Progenitor cell of endocrine pancreas (in vitro differentiated cells): Measurements from ENCODE around the gene ABCB11. TPM values are rescaled to one million over a fixed set of nuclear protein-coding genes. Genes with fewer than 3 reads are reported as not detected.

Experiments
- DNase-seq: peaks from one replicate; pipeline ENCODE4 v3.0.0; 2021; ENCODE audit warnings: low spot score; ENCODE audit not compliant: unreplicated experiment
- H3K27ac Mint-ChIP-seq: 2 replicates; pipeline ENCODE4 v1.8.0; 2021; ENCODE audit warnings: mild to moderate bottlenecking, moderate library complexity, mixed read lengths
- H3K27me3 Mint-ChIP-seq: 2 replicates; pipeline ENCODE4 v1.8.0; 2021; ENCODE audit warnings: mixed read lengths
- H3K36me3 Mint-ChIP-seq: 2 replicates; pipeline ENCODE4 v1.8.0; 2022; ENCODE audit warnings: mixed read lengths; ENCODE audit not compliant: insufficient read depth
- H3K4me1 Mint-ChIP-seq: 2 replicates; pipeline ENCODE4 v1.8.0; 2021; ENCODE audit warnings: low read depth, mixed read lengths
- H3K4me3 Mint-ChIP-seq: 2 replicates; pipeline ENCODE4 v1.8.0; 2021; ENCODE audit warnings: low read depth, mild to moderate bottlenecking, moderate library complexity, mixed read lengths
- H3K9me3 Mint-ChIP-seq: 2 replicates; pipeline ENCODE4 v1.8.0; 2021; ENCODE audit warnings: low read depth, mixed read lengths
- total RNA-seq: library from RNA; stranded (reverse); gene quantifications from 2 replicates; pipeline ENCODE4 v1.2.1, GENCODE V29; 2021
- TF ChIP-seq, protein P1 (sequence below): fragments of 200-600 bp; sonication (generic); IDR thresholded peaks from one replicate; pipeline ENCODE4 v1.5.0; 2021; ENCODE audit warnings: antibody characterized with exemption, mild to moderate bottlenecking; ENCODE audit not compliant: unreplicated experiment

ABCB11 gene
- total RNA-seq, 1 donor from 2014 or later = 0.24 TPM

DNA sequence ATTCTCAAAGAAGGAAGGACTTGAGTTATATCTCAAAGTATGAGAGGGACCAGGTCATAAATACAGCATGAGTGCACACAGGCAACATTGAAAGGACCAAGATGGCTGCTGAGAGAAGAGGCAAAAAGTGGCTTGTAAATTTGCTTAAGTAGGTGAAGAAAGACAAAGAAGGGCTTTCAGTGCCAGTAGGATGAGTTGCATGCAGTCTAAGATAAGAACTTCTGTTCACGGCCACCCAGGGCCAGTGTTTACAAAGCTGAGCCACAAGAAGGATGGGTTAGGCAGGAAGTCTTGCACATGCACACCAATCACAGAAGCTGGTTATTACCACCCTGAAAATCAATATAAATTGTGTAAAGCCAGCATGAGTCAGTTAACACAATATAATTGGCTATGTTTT lies 3.1 kb upstream of the ABCB11 start:
- H3K27me3 Mint-ChIP-seq = no peaks in the 10 kb centered on the region
- H3K4me3 Mint-ChIP-seq = no peak overlapping the region
- no peaks in the 10 kb centered on the region for H3K9me3 Mint-ChIP-seq
- TF ChIP-seq, protein P1, sequence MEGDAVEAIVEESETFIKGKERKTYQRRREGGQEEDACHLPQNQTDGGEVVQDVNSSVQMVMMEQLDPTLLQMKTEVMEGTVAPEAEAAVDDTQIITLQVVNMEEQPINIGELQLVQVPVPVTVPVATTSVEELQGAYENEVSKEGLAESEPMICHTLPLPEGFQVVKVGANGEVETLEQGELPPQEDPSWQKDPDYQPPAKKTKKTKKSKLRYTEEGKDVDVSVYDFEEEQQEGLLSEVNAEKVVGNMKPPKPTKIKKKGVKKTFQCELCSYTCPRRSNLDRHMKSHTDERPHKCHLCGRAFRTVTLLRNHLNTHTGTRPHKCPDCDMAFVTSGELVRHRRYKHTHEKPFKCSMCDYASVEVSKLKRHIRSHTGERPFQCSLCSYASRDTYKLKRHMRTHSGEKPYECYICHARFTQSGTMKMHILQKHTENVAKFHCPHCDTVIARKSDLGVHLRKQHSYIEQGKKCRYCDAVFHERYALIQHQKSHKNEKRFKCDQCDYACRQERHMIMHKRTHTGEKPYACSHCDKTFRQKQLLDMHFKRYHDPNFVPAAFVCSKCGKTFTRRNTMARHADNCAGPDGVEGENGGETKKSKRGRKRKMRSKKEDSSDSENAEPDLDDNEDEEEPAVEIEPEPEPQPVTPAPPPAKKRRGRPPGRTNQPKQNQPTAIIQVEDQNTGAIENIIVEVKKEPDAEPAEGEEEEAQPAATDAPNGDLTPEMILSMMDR = no peak
- no peaks in the 10 kb centered on the region for H3K36me3 Mint-ChIP-seq
- H3K27ac Mint-ChIP-seq = no peak overlapping the region
- DNase-seq = no peak
- H3K4me1 Mint-ChIP-seq = peaks cover 3% of the 10 kb centered on the region

GRCh38 chr2:169029341-169029740 lies 1.8 kb downstream of the ABCB11 start:
- DNase-seq = no peak
- Mint-ChIP-seq H3K27me3 (peaks cover 22% of the 10 kb centered on the region), H3K4me3 (no peak overlapping the region), H3K9me3 (no peaks in the 10 kb centered on the region), H3K27ac (no peak overlapping the region), H3K4me1 (peaks cover 3% of the 10 kb centered on the region), H3K36me3 (no peaks in the 10 kb centered on the region)
- TF ChIP-seq, protein P1 = no peak

DNA sequence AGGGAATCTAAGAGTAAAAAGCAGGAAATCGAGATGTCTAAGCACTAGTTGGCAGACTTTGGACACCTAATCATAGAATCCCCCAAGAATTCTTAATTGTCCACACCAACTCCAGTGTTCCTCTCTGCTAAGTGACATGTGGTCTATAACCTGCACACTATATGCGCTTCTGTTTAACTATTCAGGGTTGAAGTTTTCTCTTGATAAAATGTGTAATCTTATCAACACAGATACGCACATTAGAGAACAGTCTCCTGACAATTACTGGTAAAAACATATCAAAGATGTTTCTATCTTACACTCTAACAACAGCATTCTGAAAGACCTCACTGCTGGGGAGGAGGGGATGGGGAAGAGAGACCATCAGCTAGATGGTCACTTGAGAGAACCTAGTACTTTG lies 3.9 kb downstream of the ABCB11 start:
- DNase-seq = no peak
- H3K4me3 Mint-ChIP-seq = no peak overlapping the region
- H3K27me3 Mint-ChIP-seq = peaks cover 22% of the 10 kb centered on the region
- TF ChIP-seq, protein P1 = no peak
- no peak overlapping the region for H3K27ac Mint-ChIP-seq
- H3K4me1 Mint-ChIP-seq = no peaks in the 10 kb centered on the region
- H3K36me3 Mint-ChIP-seq = no peaks in the 10 kb centered on the region
- no peaks in the 10 kb centered on the region for H3K9me3 Mint-ChIP-seq

- DNase-seq = no peak
- TF ChIP-seq, protein P1 = no peak
- H3K27ac Mint-ChIP-seq = no peak overlapping the region
- H3K4me1 Mint-ChIP-seq = no peaks in the 10 kb centered on the region
- H3K27me3 Mint-ChIP-seq = peaks cover 22% of the 10 kb centered on the region
- H3K9me3 Mint-ChIP-seq = no peaks in the 10 kb centered on the region
- H3K4me3 Mint-ChIP-seq = no peak overlapping the region
- no peaks in the 10 kb centered on the region for H3K36me3 Mint-ChIP-seq
Measured at GRCh38 chr2:169026056-169026455, 5.1 kb downstream of the ABCB11 start.

DNA sequence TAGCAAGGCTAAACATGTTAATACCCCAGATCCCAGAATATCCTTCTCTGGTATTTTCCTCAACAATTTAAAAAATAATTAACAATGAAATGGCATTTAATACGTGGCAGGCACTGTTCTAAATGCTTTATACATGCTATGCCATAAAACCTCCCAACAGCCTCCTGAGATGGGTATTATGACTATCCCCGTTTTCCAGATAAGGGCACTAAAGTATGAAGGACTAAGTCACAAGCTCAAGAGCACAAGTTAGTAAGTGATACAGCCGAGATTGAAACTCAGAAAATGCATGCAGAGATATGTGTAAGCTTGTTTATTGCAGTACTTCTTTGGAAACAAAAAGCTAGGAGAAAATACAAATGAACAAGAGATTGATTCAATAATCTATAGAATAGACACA lies 8.0 kb downstream of the ABCB11 start:
- H3K27ac Mint-ChIP-seq = no peak overlapping the region
- H3K4me1 Mint-ChIP-seq = no peaks in the 10 kb centered on the region
- TF ChIP-seq, protein P1 = no peak
- H3K4me3 Mint-ChIP-seq = no peak overlapping the region
- no peaks in the 10 kb centered on the region for H3K9me3 Mint-ChIP-seq
- DNase-seq = no peak
- peaks cover 32% of the 10 kb centered on the region for H3K27me3 Mint-ChIP-seq
- no peaks in the 10 kb centered on the region for H3K36me3 Mint-ChIP-seq
